GM21825 (cell line): ENCODE measurements around the gene PCLAF.
"Not testable (repeated sequence)": the region's sequence is repeated elsewhere in the genome, so short reads cannot be mapped to it uniquely, and the experiment has no call there.

Experiments used
- ATAC-seq: cut with Tn5 transposase; IDR thresholded peaks from one replicate; pipeline ENCODE4 v1.9.1; 2021; ENCODE audit warnings: mild to moderate bottlenecking, moderate library complexity; ENCODE audit not compliant: unreplicated experiment

The PCLAF gene

DNA sequence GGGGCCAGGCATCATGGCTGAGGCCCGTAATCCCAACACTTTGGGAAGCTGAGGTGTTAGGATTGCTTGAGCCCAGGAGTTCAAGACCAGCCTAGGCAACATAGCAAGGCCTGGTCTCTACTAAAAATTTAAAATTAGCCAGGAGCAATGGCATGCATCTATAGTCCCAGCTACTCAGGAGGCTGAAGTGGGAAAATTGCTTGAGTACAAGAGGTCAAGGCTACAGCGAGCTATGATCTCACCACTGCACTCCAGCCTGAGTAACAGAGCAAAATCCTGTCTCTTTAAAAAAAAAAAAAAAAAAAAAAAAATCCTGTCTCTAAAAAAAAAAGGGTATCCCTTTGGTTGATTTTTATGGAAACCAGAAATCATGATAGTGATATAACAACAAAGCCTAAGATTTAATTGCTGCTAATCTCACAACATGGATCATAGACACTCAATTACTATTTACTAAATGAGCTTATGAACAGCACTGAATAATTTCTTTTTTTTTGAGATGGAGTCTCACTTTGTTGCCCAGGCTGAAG is 12.1 kb downstream of the PCLAF start:
- no peak for ATAC-seq

DNA sequence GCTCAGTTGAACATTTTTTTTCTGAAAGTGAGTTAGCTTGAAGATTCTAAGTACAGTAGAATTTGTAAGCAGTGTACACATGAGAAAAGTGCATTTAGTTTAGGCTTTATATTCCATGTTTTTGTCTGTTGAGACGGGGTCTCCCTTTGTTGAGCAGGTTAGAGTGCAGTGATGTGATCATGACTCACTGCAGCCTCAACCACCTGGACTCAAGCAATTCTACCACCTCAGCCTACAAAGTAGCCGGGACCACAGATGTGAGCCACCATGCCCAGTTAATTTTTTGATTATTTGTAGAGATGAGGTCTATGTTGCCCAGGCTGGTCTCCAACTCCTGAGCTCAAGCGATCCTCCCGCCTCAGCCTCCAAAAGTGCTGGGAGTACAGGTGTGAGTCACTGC is 20.0 kb downstream of the PCLAF start:
- ATAC-seq: no peak

DNA sequence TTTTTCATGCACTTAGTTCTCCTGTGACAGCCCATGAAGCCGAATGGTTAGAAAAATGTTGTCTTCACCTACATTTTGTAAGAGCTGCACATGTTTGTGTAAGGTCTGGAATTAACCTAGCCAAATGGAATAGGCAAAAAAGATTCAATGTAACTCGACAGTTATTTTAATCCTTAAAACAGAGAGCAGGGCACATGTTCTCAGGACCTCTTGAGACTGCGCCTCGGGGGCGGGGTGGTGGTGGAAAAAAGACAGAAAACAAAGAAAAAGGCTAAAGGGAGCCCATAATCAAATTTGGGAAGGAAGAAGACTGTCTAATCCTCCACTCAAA is 24.6 kb downstream of the PCLAF start:
- no peak for ATAC-seq

DNA sequence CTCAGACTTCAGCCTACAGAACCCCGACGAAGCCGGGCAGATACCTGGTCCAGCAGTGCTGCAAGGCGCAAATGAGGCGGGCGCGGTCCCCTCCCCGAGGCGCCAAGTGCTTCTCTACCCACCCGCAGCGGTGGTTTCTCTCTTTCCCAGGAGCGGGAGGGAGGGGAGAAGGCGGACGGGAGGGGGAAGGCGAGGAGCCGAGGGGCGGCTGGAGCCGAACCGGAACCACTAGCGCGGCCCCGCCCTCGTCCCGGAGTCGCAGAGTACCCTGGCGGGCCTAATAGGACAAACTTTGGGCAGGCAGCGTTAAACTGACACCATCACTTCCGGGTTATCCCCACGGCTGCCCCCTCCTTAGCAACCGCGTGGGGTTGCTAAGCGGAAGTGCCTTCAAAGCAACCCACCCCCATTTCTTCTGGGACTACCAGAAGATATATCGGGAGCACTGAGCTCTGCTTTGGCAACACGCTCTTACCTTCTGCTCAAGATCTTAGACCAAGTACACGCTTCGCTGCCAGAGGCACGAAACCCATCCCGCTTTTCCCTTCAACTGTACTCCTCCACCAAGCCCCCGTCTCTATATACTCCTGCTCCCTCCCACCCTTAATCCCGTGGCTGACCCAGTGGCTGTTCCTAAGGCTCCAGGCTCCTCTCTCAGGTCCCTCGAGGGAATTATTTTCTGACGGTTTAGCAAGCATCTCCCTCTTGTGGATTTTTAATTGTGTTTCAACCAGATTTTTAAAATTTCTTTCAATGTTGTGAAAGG is 25.1 kb downstream of the PCLAF start, which contains the start of gene CSNK1G1:
Gene CSNK1G1 (minus strand): TSS at position 230 of the 766 bp plus-strand sequence. CDS start 55,674 bp downstream, outside the sequence.
- ATAC-seq: peak; percentile 90

DNA sequence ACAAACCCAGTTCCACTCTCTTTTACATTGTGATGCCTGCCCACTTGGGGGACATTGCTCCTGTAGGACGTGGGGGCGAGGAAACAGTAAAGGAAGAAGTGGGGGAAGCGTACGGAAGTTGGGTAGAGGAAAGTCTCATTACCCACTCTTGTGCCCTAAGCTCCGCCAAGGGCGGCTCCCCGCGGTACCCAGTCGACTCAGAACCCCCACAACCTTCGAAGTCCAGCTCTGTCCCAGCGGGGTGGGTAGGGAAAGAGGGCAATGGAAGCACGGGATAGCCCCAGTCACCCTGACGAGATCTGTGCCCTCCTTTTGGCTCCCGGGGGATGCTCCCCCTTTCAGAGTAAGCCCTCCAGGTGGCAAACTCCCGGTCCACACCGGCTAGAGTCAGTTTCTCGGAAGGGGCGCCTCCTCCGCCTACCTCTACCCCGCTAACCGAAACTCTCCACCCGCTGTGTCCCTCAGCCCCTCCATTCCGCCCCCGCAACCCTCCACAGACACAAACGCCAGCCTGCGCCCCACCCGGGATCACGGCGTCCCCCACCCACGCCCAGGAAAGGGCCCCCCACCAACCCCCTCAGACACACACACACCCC is 25.8 kb downstream of the PCLAF start:
- ATAC-seq: peak; percentile 20

DNA sequence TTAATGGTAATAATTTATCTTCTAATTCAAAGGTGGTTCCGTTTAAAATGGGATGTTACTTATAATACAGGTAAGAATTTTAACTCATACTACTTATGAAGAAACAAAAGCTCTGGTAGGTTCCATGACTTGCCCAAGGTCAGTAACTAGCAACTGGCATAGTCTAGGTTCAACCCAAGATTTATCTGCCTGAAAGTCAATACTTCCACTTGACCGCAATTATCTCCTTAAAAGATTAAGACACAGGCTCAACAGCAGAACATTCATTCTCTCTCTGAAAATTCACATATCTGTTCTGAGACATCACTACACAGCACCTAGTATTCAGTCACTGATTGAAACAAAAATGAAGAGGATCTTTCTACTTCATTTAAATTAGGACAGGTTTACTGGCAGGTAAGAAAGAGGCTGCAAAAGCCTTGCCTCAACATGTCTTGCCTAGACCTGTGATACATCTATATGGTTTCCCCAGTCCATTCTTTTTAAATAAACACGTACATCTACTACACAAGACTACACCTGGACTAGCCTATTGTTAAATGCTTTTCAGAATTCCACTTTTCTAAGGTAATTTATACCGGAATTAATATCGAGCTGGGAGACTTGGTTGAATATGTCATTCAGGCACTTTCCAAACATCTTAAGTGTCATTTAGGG is 26.4 kb downstream of the PCLAF start:
- no peak for ATAC-seq

DNA sequence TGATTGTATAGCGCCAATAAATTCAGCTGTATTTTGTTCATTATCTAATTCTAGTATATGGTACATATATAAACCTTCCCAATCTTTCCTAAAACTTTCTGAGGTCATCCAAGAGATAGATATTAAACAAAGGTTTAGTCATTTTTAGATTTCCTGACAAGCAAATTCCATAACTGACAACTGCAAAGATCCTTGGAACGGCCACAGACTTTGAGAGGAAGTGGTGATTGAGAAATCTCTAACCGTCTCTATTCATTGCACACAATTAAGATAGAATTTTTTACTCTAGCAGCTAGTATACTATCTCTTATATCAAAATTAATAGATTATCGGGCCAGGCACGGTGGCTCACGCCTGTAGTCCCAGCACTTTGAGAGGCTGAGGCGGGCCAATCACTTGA is 30.0 kb downstream of the PCLAF start:
- ATAC-seq: no peak

DNA sequence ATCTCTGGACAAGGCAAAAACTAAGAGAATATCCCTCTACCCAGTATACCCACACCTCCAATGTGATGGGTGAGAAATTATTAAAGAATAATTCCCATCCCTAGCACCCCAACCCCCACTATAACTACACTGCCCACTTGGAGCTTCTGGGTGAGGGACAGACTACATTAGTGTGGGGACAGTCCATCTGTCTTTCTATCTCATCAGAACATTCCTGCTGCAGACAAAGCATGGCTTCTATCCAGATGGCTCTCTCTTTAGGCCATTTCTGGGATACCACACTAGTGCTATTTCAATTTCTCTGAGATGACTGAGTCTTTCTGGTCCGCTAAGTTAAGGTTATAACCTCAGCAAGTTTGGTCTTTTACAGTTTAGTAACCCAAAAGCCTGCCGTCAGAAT is 31.9 kb downstream of the PCLAF start:
- ATAC-seq: no peak

DNA sequence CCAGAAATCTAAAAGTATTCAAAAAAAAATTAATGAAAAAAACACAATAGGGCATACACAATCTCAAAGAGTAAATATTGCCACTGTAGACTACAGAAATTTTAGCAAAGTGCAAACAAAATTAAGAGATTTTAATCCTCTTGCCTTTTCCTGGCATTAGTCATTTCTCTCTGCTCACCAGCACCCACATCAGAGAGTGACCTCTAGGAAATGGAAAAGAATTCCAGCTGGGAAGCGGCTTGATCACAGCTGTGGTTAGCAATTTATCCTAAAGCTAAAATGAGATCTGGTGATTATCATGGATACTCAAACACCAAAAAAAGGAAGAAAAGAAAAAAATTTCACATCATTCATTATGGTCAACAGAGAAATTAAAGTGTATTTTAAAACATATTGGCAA is 32.8 kb downstream of the PCLAF start:
- no peak for ATAC-seq

DNA sequence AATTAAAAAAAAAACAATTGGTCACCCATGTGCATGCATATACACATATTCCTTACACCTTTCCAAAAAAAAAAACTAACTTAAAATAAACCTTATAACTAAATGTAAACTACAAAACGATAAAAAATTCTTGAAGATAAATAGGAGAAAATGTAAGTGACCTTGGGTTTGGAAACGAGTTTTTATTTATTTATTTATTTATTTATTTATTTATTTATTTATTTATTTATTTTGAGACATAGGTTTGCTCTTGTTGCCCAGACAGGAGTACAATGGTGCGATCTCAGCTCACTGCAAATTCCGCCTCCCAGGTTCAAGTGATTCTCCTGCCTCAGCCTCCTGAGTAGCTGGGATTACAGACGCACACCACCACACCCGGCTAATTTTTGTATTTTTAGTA is 35.0 kb downstream of the PCLAF start:
- not testable (repeated sequence) for ATAC-seq

DNA sequence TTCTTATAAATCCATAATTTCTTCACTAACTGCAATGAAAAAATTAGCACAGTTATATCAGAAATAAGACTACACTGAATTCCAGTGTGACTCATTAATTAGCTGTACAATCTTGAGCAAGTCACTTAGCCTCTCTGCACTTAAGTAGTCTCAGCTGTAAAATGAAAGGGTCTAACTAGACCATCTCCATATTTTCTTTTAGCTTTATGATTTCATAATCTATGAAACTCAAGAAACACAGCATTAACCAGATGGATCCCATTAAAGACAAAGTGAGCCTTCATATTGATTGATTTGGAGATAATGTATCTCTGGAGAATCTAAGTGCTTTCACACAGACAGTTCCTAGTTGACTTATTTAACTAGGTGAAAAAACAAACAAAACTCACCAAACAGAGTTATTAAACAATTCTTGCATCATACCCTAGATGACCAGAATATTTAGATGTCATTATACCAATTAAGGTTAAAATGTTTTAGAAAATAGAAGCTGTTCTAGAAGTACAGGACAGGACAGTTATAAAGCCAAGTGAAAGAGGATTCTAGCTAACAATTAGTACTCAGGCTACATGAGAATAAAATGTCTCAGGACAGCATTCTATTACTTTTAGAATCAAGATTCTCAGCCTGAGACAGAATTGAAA is 36.5 kb downstream of the PCLAF start:
- no peak for ATAC-seq

DNA sequence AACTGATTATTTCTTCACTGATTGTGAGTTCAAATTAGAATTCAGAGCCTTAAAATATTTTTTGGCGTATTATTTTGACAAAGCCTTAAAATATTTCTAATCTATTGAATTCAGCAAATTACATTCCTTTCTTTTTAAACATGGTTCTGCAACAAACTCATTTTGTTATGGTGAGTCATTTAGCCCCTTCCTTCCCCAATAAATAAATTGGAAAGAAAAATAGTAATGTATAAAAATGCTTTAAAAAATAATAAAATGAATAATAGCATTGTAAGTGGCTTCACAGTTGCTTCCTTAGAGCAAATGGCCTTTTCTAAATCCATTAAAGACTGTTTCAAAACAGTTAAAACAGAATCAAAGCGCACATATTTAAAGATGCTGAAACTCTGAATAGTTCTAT is 37.4 kb downstream of the PCLAF start:
- ATAC-seq: no peak

DNA sequence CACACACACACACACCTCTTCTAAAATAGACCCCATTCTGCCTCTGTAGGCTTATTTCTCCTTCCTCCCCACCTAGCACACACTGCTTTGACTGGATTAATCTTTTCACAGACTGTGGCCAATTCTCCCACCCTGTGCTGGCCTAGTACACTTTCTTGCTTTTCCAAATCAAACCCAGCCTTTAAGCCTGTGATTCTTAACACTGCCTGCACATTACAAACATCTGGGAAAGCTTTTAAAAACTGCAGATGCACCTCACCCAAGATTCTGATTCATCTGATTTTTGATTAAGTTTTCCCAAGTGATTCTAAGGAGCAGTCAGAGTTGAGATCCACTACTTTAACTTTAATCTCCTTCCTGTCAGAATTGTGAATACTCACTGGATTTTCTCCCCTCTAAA is 38.0 kb downstream of the PCLAF start:
- ATAC-seq: no peak

DNA sequence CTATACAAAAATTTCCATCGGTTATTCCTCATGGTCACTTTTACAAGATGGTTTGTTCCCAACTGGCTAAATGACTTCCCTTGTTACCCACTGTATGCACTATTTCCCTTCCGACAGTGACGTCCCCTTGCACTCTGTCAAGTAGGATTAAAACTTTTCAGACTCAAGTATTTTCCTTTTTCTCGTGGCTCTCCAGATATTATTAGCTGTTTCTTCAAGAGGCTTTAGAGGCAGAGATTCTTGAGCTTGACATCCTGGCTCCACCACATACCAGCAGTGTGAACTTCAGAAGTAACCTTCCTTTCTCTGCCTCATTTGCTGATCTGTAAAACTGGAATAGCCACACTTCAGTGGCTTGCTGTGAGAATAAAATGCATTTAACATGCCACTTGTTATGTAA is 39.3 kb downstream of the PCLAF start:
- ATAC-seq: no peak

DNA sequence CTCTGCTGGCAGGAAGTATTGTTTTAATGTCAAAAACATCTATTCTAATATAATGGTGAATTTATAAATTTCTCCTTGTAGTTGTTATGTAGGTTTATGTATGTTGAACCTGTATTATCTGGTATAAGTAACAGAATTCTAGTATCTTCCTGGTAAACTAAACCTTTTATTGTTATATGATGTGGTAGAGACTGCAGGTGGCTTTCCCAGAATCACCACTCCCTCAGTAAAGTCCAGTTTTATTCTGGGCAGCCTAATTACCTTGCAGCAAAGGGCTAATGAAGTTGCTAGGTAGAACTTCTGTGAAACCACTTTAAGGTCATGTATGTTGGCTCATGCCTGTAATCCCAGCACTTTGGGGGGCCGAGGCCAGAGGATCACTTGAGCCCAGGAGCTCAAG is 40.9 kb downstream of the PCLAF start:
- ATAC-seq: no peak

DNA sequence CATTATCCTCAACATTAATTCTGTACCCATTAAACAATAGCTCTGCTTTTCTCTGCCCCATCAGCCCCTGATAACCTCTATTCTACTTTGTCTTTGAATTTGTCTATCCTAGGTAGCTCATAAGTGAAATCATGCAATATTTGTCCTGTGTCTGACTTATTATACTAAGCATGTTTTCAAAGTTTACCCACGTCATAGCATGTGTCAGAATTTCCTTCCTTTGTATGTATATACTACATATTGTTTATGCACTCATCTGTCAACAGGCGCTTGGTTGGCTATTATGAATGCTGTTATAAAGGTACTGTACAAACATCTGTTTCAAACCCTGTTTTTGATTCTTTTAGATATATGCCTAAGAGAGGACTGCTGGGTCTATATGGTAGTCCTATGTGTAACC is 43.5 kb downstream of the PCLAF start:
- ATAC-seq: no peak

DNA sequence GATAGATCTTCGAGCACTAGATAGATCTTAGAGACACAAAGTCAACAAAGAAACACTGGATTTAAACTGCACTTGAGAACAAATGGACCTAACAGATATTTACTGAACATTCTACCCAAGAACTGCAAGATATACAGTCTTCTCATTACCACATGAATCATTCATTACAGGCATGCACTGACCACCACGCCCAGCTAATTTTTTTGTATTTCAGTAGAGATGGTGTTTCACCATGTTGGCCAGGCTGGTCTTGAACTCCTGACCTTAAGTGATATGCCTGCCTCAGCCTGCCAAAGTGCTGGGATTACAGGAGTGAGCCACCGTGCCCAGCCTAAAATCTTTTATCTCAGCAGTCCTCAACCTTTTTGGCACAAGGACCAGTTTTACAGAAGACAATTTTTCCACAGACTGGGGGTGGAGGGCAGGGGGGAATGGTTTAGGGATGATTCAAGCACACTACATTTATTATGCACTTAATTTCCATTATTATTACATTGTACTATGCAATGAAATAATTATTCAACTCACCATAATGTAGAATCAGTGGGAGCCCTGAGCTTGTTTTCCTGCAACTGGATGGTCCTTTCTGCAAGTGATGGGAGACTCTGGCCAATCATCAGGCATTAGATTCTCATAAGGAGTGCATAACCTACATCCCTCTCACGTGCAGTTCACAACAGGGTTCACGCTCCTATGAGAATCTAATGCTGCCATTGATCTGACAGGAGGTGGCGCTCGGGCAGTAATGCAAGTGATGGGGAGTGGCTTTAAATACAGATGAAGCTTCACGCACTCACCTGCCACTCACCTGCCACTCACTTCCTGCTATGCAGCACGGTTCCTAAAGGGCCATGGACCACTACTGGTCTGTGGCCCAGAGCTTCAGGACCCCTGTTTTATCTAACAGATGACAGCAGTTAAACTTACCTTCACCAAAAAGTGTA is 47.0 kb downstream of the PCLAF start:
- ATAC-seq: no peak

DNA sequence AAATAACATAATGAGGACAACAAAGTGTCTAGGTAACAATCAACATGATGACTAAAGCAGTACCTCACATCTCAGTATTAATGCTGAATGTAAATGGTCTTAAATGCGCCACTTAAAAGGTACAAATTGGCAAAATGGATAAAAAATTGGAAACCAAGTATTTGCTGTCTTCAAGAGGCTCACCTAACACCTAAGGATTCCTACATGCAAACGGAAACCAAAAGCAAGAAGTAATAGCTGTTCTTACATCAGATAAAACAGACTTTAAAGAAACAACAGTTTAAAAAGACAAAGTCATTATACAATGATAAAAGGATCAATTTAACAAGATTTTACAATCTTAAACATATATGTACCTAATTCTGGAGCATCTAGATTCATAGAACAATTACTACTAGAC is 47.7 kb downstream of the PCLAF start:
- no peak for ATAC-seq

DNA sequence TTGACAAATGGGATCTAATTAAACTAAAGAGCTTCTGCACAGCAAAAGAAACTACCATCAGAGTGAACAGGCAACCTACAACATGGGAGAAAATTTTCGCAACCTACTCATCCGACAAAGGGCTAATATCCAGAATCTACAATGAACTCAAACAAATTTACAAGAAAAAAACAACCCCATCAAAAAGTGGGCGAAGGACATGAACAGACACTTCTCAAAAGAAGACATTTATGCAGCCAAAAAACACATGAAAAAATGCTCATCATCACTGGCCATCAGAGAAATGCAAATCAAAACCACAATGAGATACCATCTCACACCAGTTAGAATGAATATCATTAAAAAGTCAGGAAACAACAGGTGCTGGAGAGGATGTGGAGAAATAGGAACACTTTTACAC is 49.6 kb downstream of the PCLAF start:
- not testable (repeated sequence) for ATAC-seq

DNA sequence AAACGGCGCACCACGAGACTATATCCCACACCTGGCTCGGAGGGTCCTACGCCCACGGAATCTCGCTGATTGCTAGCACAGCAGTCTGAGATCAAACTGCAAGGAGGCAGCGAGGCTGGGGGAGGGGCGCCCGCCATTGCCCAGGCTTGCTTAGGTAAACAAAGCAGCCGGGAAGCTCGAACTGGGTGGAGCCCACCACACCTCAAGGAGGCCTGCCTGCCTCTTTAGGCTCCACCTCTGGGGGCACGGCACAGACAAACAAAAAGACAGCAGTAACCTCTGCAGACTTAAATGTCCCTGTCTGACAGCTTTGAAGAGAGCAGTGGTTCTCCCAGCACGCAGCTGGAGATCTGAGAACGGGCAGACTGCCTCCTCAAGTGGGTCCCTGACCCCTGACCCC is 54.3 kb downstream of the PCLAF start:
- ATAC-seq: not testable (repeated sequence)
